IPS-11a (cell line): ENCODE measurements around the gene PLGRKT.
A peak's percentile ranks its signal among the peaks of the same experiment; 100 is the strongest.
"Not testable (repeated sequence)": the region's sequence is repeated elsewhere in the genome, so short reads cannot be mapped to it uniquely, and the experiment has no call there.

Experiments
- H3K4me3 ChIP-seq: one replicate; pipeline ENCODE4 v1.5.1; 2013; ENCODE audit warnings: low read depth, low read length, control low read depth

PLGRKT gene

GRCh38 chr9:5453004-5453403 is 15.3 kb upstream of the PLGRKT start:
- H3K4me3 ChIP-seq, result no peak overlapping the region

GRCh38 chr9:5452286-5452609 is 14.5 kb upstream of the PLGRKT start:
- H3K4me3 ChIP-seq, result no peak overlapping the region

GRCh38 chr9:5450359-5451091 is 12.8 kb upstream of the PLGRKT start, which contains the start of gene CD274:
Gene CD274 (plus strand): TSS chr9:5450542. CDS start chr9:5456114, 5,572 bp downstream.
- peak within 1 kb of the TSS; percentile 8 for H3K4me3 ChIP-seq

GRCh38 chr9:5449521-5450358 is 12.0 kb upstream of the PLGRKT start:
- no peak overlapping the region for H3K4me3 ChIP-seq

GRCh38 chr9:5448461-5449435 is 11.0 kb upstream of the PLGRKT start:
- no peak overlapping the region for H3K4me3 ChIP-seq

GRCh38 chr9:5448016-5448415 is 10.3 kb upstream of the PLGRKT start:
- no peak overlapping the region for H3K4me3 ChIP-seq

- no peak overlapping the region for H3K4me3 ChIP-seq
Observed at GRCh38 chr9:5447337-5447736, 9.6 kb upstream of the PLGRKT start.

GRCh38 chr9:5446451-5447236 is 8.9 kb upstream of the PLGRKT start:
- H3K4me3 ChIP-seq, result no peak overlapping the region

- no peak overlapping the region for H3K4me3 ChIP-seq
Observed at GRCh38 chr9:5445886-5446285, 8.2 kb upstream of the PLGRKT start.

GRCh38 chr9:5445096-5445495 is 7.4 kb upstream of the PLGRKT start:
- not testable (repeated sequence) for H3K4me3 ChIP-seq

GRCh38 chr9:5443850-5444249 is 6.1 kb upstream of the PLGRKT start:
- H3K4me3 ChIP-seq, result no peak overlapping the region

- no peak overlapping the region for H3K4me3 ChIP-seq
Observed at GRCh38 chr9:5442400-5443011, 4.8 kb upstream of the PLGRKT start.

- no peak overlapping the region for H3K4me3 ChIP-seq
Observed at GRCh38 chr9:5441043-5441442, 3.3 kb upstream of the PLGRKT start.

- no peak overlapping the region for H3K4me3 ChIP-seq
Observed at GRCh38 chr9:5440426-5440825, 2.7 kb upstream of the PLGRKT start.

- no peak overlapping the region for H3K4me3 ChIP-seq
Observed at GRCh38 chr9:5438301-5439162, 807 bp upstream of the PLGRKT start.

- no peak overlapping the region for H3K4me3 ChIP-seq
Observed at GRCh38 chr9:5436441-5436840, 1.3 kb downstream of the PLGRKT start.

GRCh38 chr9:5435912-5436311 is 1.8 kb downstream of the PLGRKT start:
- H3K4me3 ChIP-seq, result no peak overlapping the region

GRCh38 chr9:5433841-5434810 is 3.6 kb downstream of the PLGRKT start:
- H3K4me3 ChIP-seq, result not testable (repeated sequence)
